Tibial nerve (tissue), 3 donors: ENCODE measurements around the gene STX8.

Experiments
- CTCF ChIP-seq, 5 experiments: fragments of 200-600 bp in 3 of 5; fragments of 450-650 bp in 2 of 5; sonication (generic) in 3 of 5; IDR thresholded peaks; one replicate each; pipeline ENCODE4 v1.5.1; 2016 to 2019; ENCODE audit warnings: antibody characterized with exemption in 5 of 5, mild to moderate bottlenecking in 3 of 5, moderate library complexity in 2 of 5
- POLR2A ChIP-seq, 2 donors: fragments of 450-650 bp; IDR thresholded peaks; one replicate each; pipeline ENCODE4 v1.6.1; 2017; ENCODE audit warnings: antibody characterized with exemption in 2 of 2, mild to moderate bottlenecking in 2 of 2, moderate library complexity in 2 of 2

- TF ChIP-seq POLR2A (IDR thresholded peaks at IDR 0.05) (no peak), CTCF (IDR thresholded peaks at IDR 0.05) (no peak)
These were observed 233.4 kb downstream of the STX8 start for GRCh38 chr17:9342225-9342624.
